H1 (cell line): ENCODE results near the gene MTMR6. TPM values are rescaled to one million over a fixed set of nuclear protein-coding genes. Genes with fewer than 3 reads are reported as not detected.

Source experiments
- CTCF ChIA-PET: fragments of 300-600 bp; sonication (Branson Sonifier 250); formaldehyde crosslinking; loops from one replicate; lab custom pipeline; 2021; ENCODE audit not compliant: partially characterized antibody; lab: Charles Lee
- POLR2A ChIA-PET: fragments of 300-600 bp; sonication (Branson Sonifier 250); formaldehyde crosslinking; loops from one replicate; lab custom pipeline; 2021; ENCODE audit warnings: inconsistent platforms; ENCODE audit not compliant: partially characterized antibody; lab: Charles Lee
- DNase-seq, 2 experiments: peaks; one replicate each; pipeline versions ENCODE4 v3.0.0 to v3.0.0-alpha.2; 2010 to 2022; ENCODE audit warnings: low spot score in 2 of 2, low read depth in 1 of 2, mixed read lengths in 1 of 2
- FAIRE-seq: peaks from 2 replicates; lab custom pipeline; 2011; peaks lifted over from hg19 to GRCh38; lab: Jason Lieb, UNC
- H2AFZ ChIP-seq: 2 replicates; pipeline ENCODE4 v1.8.1; 2012; ENCODE audit warnings: low read length, inconsistent platforms
- H2AK5ac ChIP-seq: 2 replicates; pipeline ENCODE4 v1.6.1; 2013; ENCODE audit warnings: low read depth, low read length
- H2BK120ac ChIP-seq: replicated peaks from 2 replicates; pipeline ENCODE3; 2013; ENCODE audit warnings: low read depth, low read length, inconsistent platforms
- H2BK12ac ChIP-seq: 2 replicates; pipeline ENCODE4 v1.6.1; 2013; ENCODE audit warnings: low read depth, low read length
- H2BK15ac ChIP-seq: 2 replicates; pipeline ENCODE4 v1.6.1; 2013; ENCODE audit warnings: low read length
- H2BK20ac ChIP-seq: 2 replicates; pipeline ENCODE4 v1.6.1; 2013; ENCODE audit warnings: low read length
- H2BK5ac ChIP-seq: 2 replicates; pipeline ENCODE4 v1.6.1; 2013; ENCODE audit warnings: low read depth, low read length
- H3K14ac ChIP-seq: 2 replicates; pipeline ENCODE4 v1.6.1; 2013; ENCODE audit warnings: inconsistent platforms; ENCODE audit not compliant: insufficient read length
- H3K18ac ChIP-seq: 2 replicates; pipeline ENCODE4 v1.6.1; 2013; ENCODE audit warnings: low read length; ENCODE audit errors: extremely low read depth
- H3K23ac ChIP-seq: 2 replicates; pipeline ENCODE4 v1.6.1; 2013; ENCODE audit warnings: inconsistent platforms; ENCODE audit not compliant: insufficient read length
- H3K23me2 ChIP-seq: 2 replicates; pipeline ENCODE4 v1.6.1; 2013; ENCODE audit warnings: low read depth, low read length
- H3K27ac ChIP-seq: 2 replicates; pipeline ENCODE4 v1.6.1; 2011; ENCODE audit warnings: low read depth, low read length, inconsistent platforms
- H3K27me3 ChIP-seq, 4 experiments: replicated peaks in 1 of 4; 1 replicate in 1 of 4; 2 replicates in 3 of 4; pipeline versions ENCODE4 v1.6.1 to v1.8.1; 2011 to 2013; ENCODE audit warnings: low read length in 3 of 4, mild to moderate bottlenecking in 3 of 4, inconsistent platforms in 2 of 4, mixed read lengths in 2 of 4, moderate library complexity in 1 of 4; ENCODE audit not compliant: control insufficient read depth in 3 of 4, insufficient read depth in 3 of 4; ENCODE audit errors: extremely low read depth in 1 of 4
- H3K36me3 ChIP-seq, 4 experiments: 2 replicates each; pipeline versions ENCODE4 v1.6.1 to v1.8.1; 2011 to 2013; ENCODE audit warnings: mild to moderate bottlenecking in 4 of 4, low read length in 3 of 4, moderate library complexity in 2 of 4, control low read depth in 1 of 4, inconsistent platforms in 1 of 4; ENCODE audit not compliant: insufficient read depth in 4 of 4, control insufficient read depth in 2 of 4
- H3K4ac ChIP-seq: replicated peaks from 2 replicates; pipeline ENCODE3; 2013; ENCODE audit warnings: low read length, low read depth, mixed read lengths, inconsistent platforms; ENCODE audit not compliant: insufficient read length
- H3K4me1 ChIP-seq, 4 experiments: replicated peaks in 1 of 4; 1 replicate in 1 of 4; 2 replicates in 3 of 4; pipeline versions ENCODE4 v1.6.1 to v1.8.1; 2011 to 2013; ENCODE audit warnings: low read length in 3 of 4, inconsistent platforms in 2 of 4, mixed read lengths in 1 of 4; ENCODE audit not compliant: insufficient read depth in 4 of 4, control insufficient read depth in 3 of 4
- H3K4me2 ChIP-seq, 2 experiments: 2 replicates each; pipeline versions ENCODE4 v1.6.1 to v1.8.1; 2011 to 2013; ENCODE audit warnings: low read depth in 2 of 2, low read length in 2 of 2, control low read depth in 1 of 2, inconsistent platforms in 1 of 2, mild to moderate bottlenecking in 1 of 2; ENCODE audit not compliant: insufficient read depth in 1 of 2
- H3K4me3 ChIP-seq, 4 experiments: fragments of 200-600, 300-600 bp in 1 of 4; sonication (generic), shearing (Covaris generic), sonication (Bioruptor Twin) in 1 of 4; 2 replicates each; pipeline versions ENCODE4 v1.5.1 to v1.8.1; 2011 to 2016; ENCODE audit warnings: low read length in 4 of 4, low read depth in 3 of 4, control low read depth in 2 of 4, inconsistent platforms in 2 of 4, mild to moderate bottlenecking in 2 of 4, mixed read lengths in 1 of 4, moderate library complexity in 1 of 4; ENCODE audit not compliant: insufficient read depth in 2 of 4; ENCODE audit errors: extremely low read depth in 1 of 4
- H3K56ac ChIP-seq: replicated peaks from 2 replicates; pipeline ENCODE3; 2013; ENCODE audit warnings: low read depth, mild to moderate bottlenecking, mixed read lengths, low read length, inconsistent platforms; ENCODE audit not compliant: insufficient read length
- H3K79me1 ChIP-seq: 2 replicates; pipeline ENCODE4 v1.6.1; 2013; ENCODE audit warnings: low read depth, low read length, control low read depth
- H3K79me2 ChIP-seq, 2 experiments: 2 replicates each; pipeline versions ENCODE4 v1.6.1 to v1.8.1; 2012 to 2013; ENCODE audit warnings: low read length in 2 of 2, mild to moderate bottlenecking in 2 of 2, inconsistent platforms in 1 of 2; ENCODE audit not compliant: insufficient read depth in 2 of 2, control insufficient read depth in 1 of 2
- H3K9ac ChIP-seq, 4 experiments: replicated peaks in 1 of 4; 1 replicate in 1 of 4; 2 replicates in 3 of 4; pipeline versions ENCODE4 v1.6.1 to v1.8.1; 2011 to 2013; ENCODE audit warnings: low read depth in 3 of 4, low read length in 3 of 4, control low read depth in 2 of 4, mild to moderate bottlenecking in 2 of 4, moderate library complexity in 2 of 4, inconsistent platforms in 1 of 4; ENCODE audit errors: extremely low read depth in 1 of 4
- H3K9me3 ChIP-seq, 2 experiments: 2 replicates each; pipeline versions ENCODE4 v1.6.1 to v1.8.1; 2012 to 2013; ENCODE audit warnings: mild to moderate bottlenecking in 2 of 2, moderate library complexity in 2 of 2, control low read depth in 1 of 2, inconsistent platforms in 1 of 2, low read depth in 1 of 2, low read length in 1 of 2, mixed read lengths in 1 of 2; ENCODE audit not compliant: insufficient read depth in 2 of 2
- H4K20me1 ChIP-seq, 2 experiments: replicated peaks in 1 of 2; 2 replicates each; pipeline versions ENCODE3 to v1.8.1; 2011 to 2013; ENCODE audit warnings: inconsistent platforms in 2 of 2, low read length in 2 of 2, mild to moderate bottlenecking in 1 of 2; ENCODE audit not compliant: insufficient read depth in 2 of 2, control insufficient read depth in 1 of 2
- H4K5ac ChIP-seq: 2 replicates; pipeline ENCODE4 v1.6.1; 2013; ENCODE audit warnings: low read length, low read depth, mixed read lengths, inconsistent platforms; ENCODE audit not compliant: insufficient read length
- H4K8ac ChIP-seq: 2 replicates; pipeline ENCODE4 v1.8.0; 2013; ENCODE audit warnings: mild to moderate bottlenecking, moderate library complexity, low read length, inconsistent platforms; ENCODE audit not compliant: insufficient read depth; ENCODE audit errors: extremely low read depth
- H4K91ac ChIP-seq: replicated peaks from 2 replicates; pipeline ENCODE3; 2013; ENCODE audit warnings: low read length, mixed read lengths, inconsistent platforms; ENCODE audit not compliant: insufficient read length
- BRCA1 ChIP-seq: IDR thresholded peaks from 2 replicates; pipeline ENCODE4 v1.6.1; 2012; ENCODE audit warnings: low read depth, low read length, improper control_type of control experiment
- EGR1 ChIP-seq: IDR thresholded peaks from 2 replicates; pipeline ENCODE4 v1.6.1; 2011; ENCODE audit warnings: low read depth, low read length, borderline replicate concordance
- HDAC6 ChIP-seq: IDR thresholded peaks from one replicate; pipeline ENCODE4 v1.7.1; 2012; ENCODE audit warnings: low read depth, mild to moderate bottlenecking, inconsistent platforms, low read length, moderate library complexity
- JUN ChIP-seq: IDR thresholded peaks from 2 replicates; pipeline ENCODE4 v1.6.1; 2011; ENCODE audit warnings: low read depth, mild to moderate bottlenecking, improper control_type of control experiment, low read length
- MAFK ChIP-seq: IDR thresholded peaks from 2 replicates; pipeline ENCODE4 v1.6.1; 2012; ENCODE audit warnings: low read depth, mild to moderate bottlenecking, improper control_type of control experiment, low read length
- NANOG ChIP-seq: IDR thresholded peaks from 2 replicates; pipeline ENCODE4 v1.6.1; 2011; ENCODE audit warnings: low read length, low read depth, mild to moderate bottlenecking, inconsistent platforms; ENCODE audit not compliant: insufficient read depth, poor library complexity, severe bottlenecking
- POU5F1 ChIP-seq: IDR thresholded peaks from 2 replicates; pipeline ENCODE4 v1.6.1; 2011; ENCODE audit warnings: low read depth, mild to moderate bottlenecking, low read length, moderate library complexity
- SRF ChIP-seq: IDR thresholded peaks from 2 replicates; pipeline ENCODE4 v1.6.1; 2011; ENCODE audit warnings: mild to moderate bottlenecking, low read depth, low read length, moderate library complexity
- TEAD4 ChIP-seq: IDR thresholded peaks from 2 replicates; pipeline ENCODE4 v1.6.1; 2012; ENCODE audit warnings: low read depth, low read length, inconsistent platforms, mixed read lengths
- USF2 ChIP-seq: IDR thresholded peaks from 2 replicates; pipeline ENCODE4 v1.6.1; 2011; ENCODE audit warnings: low read length, improper control_type of control experiment
- WGBS, 2 experiments: shearing (Covaris generic) in 1 of 2; methylation state at CpG; one replicate each; pipeline versions ENCODE4 v1.1.6 to v1.1.7; 2013 to 2015; ENCODE audit warnings: low lambda C conversion rate in 2 of 2, mixed read lengths in 2 of 2, inconsistent platforms in 1 of 2, low coverage in 1 of 2, missing lambda C conversion rate in 1 of 2; ENCODE audit not compliant: insufficient replicate concordance in 2 of 2, insufficient coverage in 1 of 2, insufficient read length in 1 of 2; ENCODE audit errors: extremely low coverage in 1 of 2, missing lambda C conversion rate in 1 of 2; 5-methylcytosine and 5-hydroxymethylcytosine counted together
- polyA plus RNA-seq, 7 experiments: library from polyadenylated mRNA; depleted of rRNA in 3 of 7; stranded (reverse) in 5 of 7; unstranded in 2 of 7; fragments of >200 nt in 5 of 7; fragments of 200-250 nt in 2 of 7; gene quantifications; 1 replicate in 5 of 7; 2 replicates in 1 of 7; 4 replicates in 1 of 7; pipeline versions ENCODE4 v1.2.1 to v1.2.3, GENCODE V29; 2011 to 2013; ENCODE audit warnings: missing spikeins in 2 of 7, mixed read lengths in 2 of 7
- total RNA-seq: library from RNA; stranded (reverse); fragmentation: NEBNext Ultra II Directional; extraction: Animal tissue kit (Norgen Biotek cat#: 25700); gene quantifications from 2 replicates; pipeline ENCODE4 v1.2.1, GENCODE V29; 2021

MTMR6 gene
- total and polyA plus RNA-seq, 2 of the 8 experiments (the other 6 are each of a cell fraction or from before 2014, with no cell fraction given): 2.1 to 8.4 TPM

- ChIA-PET POLR2A (no interaction called here), CTCF (interaction anchor here (0.7 to 2.6 kb wide), 4 partner anchors 9 to 103 kb away, joined by 3 to 16 read pairs (median 6); no protein-coding TSS in a partner anchor)
- Histone ChIP-seq H3K4me2 (no peak overlapping the region), H2BK5ac (peak overlapping the region; percentile 63; the same call in 1 of the 2 replicates), H3K79me2 (no peaks in the 10 kb centered on the region), H4K5ac (no peak overlapping the region), H3K56ac (no peak overlapping the region), H3K9ac (no peak overlapping the region), H3K9me3 (no peaks in the 10 kb centered on the region), H3K27me3 (no peaks in the 10 kb centered on the region), H2AK5ac (no peak overlapping the region), H2BK12ac (no peak overlapping the region), H3K4ac (no peak overlapping the region), H3K4me3 (no peak overlapping the region), H3K27ac (no peak overlapping the region), H2BK20ac (no peak overlapping the region), H4K91ac (no peak overlapping the region), H3K23ac (no peak overlapping the region), H3K23me2 (no peaks in the 10 kb centered on the region; the same call in 1 of the 2 replicates), H2AFZ (no peak overlapping the region), H3K4me1 (peaks cover 0 to 6% (median 4%) of the 10 kb centered on the region in 4 experiments; a peak in 2 of 7 replicates), H3K18ac (no peak overlapping the region), H2BK120ac (no peak overlapping the region), H3K36me3 (no peaks in the 10 kb centered on the region), H4K8ac (peak overlapping the region; percentile 26; the same call in 1 of the 2 replicates), H2BK15ac (no peak overlapping the region), H4K20me1 (no peaks in the 10 kb centered on the region), H3K79me1 (no peaks in the 10 kb centered on the region), H3K14ac (no peak overlapping the region)
- FAIRE-seq: no peak
- WGBS, 2 experiments: 100% methylated on average over 2 of the region's 2 CpGs; no CpG with 5 or more reads in 1 of the 2 experiments
- no peak for DNase-seq
- no peak for TF ChIP-seq SRF
- no peak for TF ChIP-seq JUN
- TF ChIP-seq EGR1: no peak
- no peak for TF ChIP-seq BRCA1
- no peak for TF ChIP-seq HDAC6
- TF ChIP-seq MAFK: no peak
- no peak for TF ChIP-seq NANOG
- TF ChIP-seq POU5F1: no peak
- no peak for TF ChIP-seq USF2
- TF ChIP-seq TEAD4: no peak
These were observed 73.6 kb downstream of the MTMR6 start for GRCh38 chr13:25213715-25214114.
